Vagina (tissue), 2 donors: Measurements from ENCODE around the gene NRG3.

Experiments
- POLR2A ChIP-seq, 2 donors: fragments of 450-650 bp; IDR thresholded peaks; one replicate each; pipeline ENCODE4 v1.6.1; 2017; ENCODE audit warnings: antibody characterized with exemption in 2 of 2, mild to moderate bottlenecking in 2 of 2, moderate library complexity in 2 of 2
- TF ChIP-seq, protein P1 (sequence below), 3 experiments: fragments of 450-650 bp in 2 of 3; fragments of 200-600 bp in 1 of 3; sonication (generic) in 1 of 3; IDR thresholded peaks; one replicate each; pipeline ENCODE4 v1.5.1; 2017 to 2019; ENCODE audit warnings: antibody characterized with exemption in 3 of 3, mild to moderate bottlenecking in 2 of 3, moderate library complexity in 2 of 3

DNA sequence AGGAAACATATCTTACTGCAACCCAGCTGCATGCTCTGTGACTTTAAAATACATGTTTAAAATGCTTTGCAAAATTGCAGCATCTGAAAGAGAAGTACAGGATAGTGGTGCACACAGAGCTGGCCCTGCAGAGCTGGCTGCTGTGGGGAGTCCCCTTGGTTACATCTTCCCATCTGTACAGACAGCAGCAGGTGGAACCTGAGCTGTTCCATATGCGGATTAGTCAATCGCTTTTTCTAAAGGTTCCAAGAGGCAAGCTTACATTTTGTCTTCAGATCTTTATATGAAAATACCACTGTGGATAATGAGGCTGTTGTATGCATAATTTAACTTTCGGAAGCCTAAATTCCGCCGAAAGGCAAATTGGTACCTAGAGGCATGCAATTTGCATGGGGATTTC is 444.1 kb downstream of the NRG3 start:
- TF ChIP-seq, protein P1, sequence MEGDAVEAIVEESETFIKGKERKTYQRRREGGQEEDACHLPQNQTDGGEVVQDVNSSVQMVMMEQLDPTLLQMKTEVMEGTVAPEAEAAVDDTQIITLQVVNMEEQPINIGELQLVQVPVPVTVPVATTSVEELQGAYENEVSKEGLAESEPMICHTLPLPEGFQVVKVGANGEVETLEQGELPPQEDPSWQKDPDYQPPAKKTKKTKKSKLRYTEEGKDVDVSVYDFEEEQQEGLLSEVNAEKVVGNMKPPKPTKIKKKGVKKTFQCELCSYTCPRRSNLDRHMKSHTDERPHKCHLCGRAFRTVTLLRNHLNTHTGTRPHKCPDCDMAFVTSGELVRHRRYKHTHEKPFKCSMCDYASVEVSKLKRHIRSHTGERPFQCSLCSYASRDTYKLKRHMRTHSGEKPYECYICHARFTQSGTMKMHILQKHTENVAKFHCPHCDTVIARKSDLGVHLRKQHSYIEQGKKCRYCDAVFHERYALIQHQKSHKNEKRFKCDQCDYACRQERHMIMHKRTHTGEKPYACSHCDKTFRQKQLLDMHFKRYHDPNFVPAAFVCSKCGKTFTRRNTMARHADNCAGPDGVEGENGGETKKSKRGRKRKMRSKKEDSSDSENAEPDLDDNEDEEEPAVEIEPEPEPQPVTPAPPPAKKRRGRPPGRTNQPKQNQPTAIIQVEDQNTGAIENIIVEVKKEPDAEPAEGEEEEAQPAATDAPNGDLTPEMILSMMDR (IDR thresholded peaks at IDR 0.05): no peak
- no peak for TF ChIP-seq POLR2A (IDR thresholded peaks at IDR 0.05)
